GM19438 (cell line): Measurements from ENCODE around the gene ANK3.
A peak's percentile ranks its signal among the peaks of the same experiment; 100 is the strongest.

Source experiments
- ATAC-seq: cut with Tn5 transposase; IDR thresholded peaks from one replicate; pipeline ENCODE4 v1.9.1; 2021; ENCODE audit warnings: low read depth; ENCODE audit not compliant: unreplicated experiment

ANK3 gene

DNA sequence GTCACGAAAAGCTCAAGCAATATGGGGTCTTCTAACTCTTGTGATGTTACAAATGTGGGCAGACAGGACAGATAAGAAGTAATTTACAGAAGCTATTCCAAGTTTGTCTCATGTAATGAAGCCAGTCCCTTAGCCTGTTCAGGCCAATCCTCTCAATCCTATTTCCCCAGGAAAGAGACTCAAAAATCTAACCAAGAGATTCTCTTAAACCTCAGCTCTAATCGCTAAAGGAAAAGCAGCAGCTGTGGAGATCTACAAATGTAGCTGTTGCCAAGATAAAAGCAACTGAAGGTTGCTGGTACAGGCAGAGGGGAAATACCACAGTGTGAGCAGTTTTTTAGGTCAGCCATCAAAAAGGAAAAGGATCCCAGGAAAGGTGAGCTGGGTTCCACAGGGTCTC, 39.3 kb downstream of the ANK3 start:
- ATAC-seq: no peak

GRCh38 chr10:60349426-60349825, 40.2 kb downstream of the ANK3 start:
- no peak for ATAC-seq

GRCh38 chr10:60348982-60349381, 40.7 kb downstream of the ANK3 start:
- ATAC-seq: no peak

- ATAC-seq: no peak
These were observed 42.4 kb downstream of the ANK3 start for GRCh38 chr10:60347270-60347669.

DNA sequence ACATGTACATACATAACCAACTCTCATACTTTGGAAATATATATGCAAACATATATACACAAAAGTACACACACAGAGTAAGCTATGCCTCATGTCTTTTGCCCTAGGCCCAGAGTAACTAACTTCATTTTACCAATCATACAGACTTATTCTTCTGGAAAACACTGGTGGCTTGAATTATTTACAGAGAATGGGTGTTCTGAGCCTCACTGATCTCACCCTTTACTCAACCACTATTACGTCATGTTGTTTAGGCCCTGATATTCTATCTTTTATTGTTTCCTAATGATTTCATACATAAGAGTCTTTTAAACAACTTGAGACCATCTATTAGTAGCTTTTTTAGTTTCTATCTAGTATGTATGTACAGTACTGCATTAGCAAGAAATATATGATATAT, 43.0 kb downstream of the ANK3 start:
- no peak for ATAC-seq

- ATAC-seq: no peak
These were observed 46.4 kb downstream of the ANK3 start for GRCh38 chr10:60343254-60343653.

GRCh38 chr10:60341969-60342368, 47.7 kb downstream of the ANK3 start:
- no peak for ATAC-seq

DNA sequence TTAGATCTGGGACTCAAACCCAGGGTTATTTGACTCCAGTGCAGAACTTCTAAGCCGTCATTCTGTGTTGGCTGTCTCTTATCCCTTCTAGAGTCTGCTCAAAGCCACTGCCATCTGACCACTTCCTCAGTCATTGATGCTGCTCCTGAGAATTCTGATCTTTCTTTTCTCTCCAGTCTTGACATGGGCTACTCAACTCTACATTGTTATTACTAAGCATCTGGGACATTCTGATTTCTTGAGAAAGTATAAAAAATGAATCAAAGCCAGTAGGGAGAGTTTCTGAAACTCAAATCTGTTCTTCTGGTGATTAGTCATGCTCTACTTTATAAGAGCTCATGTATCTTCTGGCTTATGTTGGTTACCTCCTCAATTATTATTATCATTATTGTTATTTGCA, 48.7 kb downstream of the ANK3 start:
- ATAC-seq: no peak

DNA sequence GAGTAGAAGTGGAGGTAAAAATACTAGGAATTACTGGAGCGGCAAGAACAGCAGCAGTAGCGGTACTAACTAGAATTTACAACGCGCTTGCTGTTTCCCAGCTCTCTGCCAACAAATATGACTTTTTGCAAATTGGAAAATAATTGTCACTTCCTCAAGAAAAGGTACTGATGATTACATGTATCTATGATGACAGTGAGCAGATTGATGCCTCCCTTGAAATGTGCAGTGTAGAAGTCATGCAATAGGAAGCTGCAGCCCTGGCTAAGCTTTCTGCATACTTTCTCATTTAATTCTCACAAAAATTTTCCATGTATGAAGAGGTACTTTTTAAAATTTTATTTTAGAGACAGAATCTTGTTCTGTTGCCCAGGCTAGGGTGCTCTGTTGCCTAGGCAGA, 49.9 kb downstream of the ANK3 start:
- no peak for ATAC-seq

DNA sequence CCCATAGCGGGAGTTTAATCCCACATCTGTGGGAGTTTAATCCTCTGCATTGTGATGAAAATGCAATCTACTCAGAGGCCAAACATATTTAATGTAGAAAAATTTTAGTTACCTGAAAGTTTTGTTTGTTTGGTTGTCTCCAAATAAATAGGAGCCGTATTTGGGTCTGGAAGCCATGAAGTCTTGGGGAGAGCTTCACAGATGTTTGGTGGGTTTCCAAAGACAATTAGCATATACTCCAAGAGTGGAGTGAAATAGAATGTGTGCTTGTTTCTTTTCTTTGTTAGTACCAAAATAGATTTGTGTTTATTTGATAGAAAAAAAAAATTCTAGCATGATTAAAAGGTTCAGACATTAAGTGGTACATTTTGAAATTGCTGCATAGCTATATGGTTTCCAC, 50.9 kb downstream of the ANK3 start:
- no peak for ATAC-seq

DNA sequence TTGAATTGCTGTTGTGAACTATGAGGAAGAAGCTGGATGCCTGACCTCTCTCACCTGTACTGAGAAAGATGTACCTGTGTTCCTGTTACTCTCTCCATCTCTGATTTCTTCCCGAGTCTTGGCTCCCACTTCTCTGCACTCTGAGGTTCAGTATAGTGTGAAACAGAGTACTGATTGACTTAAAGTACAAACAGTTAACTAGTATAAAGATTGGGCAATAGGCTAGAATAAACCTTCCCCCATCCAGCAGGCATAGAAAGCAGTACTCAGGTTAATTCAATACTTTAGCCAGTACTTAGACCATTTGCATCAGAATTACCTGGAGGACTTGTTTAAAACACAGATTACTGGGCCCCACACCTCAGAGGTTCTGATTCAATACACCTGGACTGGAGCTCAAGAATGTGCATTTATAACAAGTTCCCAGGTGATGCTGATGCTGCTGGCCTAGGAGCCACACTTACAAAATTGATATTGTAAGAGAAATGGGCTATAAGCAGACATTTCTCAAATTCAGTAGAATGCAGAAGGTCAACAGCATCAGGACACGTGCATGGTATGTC, 51.6 kb downstream of the ANK3 start:
- ATAC-seq: no peak

DNA sequence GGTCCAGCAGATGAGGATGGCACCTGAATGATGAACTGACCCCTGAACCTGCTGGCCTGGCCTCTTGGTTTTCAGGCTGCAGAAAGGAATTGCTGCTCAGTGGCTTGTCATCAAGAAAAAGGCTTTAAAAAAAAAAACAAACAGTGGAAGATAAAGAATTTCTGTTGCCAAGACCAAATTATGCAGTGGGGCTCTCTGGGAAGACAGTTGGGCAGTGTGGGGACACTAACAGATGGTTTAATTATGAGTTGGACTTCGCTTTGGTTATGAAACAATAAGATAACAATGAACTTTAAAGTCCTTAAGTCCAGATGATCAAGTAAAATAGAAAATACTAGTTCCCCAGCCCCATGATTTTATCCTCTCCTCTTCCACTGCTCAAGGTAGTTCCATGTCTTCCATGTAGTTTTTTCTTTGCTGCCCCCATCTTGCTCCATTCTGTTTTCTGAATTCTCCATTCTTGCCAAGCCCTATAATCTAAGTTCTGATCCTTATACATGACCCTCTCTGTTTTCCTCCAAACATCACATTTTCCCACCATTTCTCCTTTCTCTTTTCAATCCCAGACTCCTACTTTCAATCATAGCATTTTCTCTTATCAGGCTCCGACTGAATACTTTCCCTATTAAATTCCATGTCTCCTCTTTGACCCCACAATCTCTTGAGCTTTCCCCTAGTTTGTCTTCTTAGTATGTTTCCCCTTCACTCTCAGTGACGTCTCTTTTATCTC, 52.6 kb downstream of the ANK3 start:
- no peak for ATAC-seq

DNA sequence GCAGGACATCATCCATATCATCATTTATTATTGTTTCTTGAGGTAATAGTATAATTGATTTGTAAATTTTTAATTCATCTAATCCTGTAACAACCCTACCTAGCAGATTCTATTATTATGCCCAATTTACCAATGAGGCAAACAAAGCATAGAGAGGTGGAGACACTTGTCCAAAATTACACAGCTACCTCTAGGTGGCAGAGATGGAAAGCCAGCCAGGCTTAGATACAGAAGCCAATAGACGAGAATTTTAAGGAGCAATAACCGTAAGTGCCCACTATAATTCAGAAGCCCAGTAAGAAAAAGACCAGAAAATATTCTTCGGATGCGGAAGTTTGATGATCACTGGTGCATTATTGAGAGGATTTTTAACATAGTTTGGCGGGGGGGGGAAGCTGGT, 54.0 kb downstream of the ANK3 start:
- ATAC-seq: peak; percentile 66

GRCh38 chr10:60334991-60335390, 54.7 kb downstream of the ANK3 start:
- ATAC-seq: no peak

DNA sequence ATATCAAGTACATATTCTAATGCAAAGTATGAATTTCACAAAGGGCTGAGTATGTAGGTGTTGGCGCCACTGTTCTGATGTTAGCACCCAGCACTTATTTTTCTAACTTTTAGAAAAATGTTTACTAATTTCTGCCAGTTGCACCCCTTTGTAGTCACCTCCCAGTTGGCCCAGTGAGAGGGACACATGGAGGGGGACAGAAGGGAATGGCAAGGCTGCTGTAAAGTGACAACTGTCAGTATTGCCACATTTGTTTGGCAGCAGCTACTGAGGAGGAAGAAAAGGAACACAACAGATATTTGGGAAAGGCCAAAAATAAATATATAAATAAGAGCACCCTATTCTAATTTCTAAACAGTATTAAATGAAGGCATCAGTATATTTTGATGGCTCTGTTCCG, 57.3 kb downstream of the ANK3 start:
- no peak for ATAC-seq

- ATAC-seq: no peak
These were observed 57.8 kb downstream of the ANK3 start for GRCh38 chr10:60331886-60332285.

DNA sequence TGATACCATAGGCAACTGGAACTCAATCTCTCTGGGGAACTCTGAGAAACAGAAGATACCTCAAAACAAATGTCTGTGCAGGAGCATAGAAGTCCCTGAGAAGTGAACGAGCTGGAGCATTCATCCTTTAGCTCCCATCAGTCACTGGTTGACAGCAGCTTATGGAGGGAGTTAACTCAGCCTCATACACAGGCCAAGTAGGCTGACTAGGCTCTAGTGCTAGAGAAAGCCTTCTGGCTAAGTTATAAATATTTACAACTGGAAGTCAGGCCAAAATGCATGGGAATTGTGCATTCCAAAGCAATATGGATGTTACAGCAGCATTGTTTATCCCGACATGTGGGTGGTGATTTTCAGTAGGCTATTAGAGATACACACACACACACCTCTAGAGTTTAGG, 66.5 kb downstream of the ANK3 start:
- ATAC-seq: no peak

DNA sequence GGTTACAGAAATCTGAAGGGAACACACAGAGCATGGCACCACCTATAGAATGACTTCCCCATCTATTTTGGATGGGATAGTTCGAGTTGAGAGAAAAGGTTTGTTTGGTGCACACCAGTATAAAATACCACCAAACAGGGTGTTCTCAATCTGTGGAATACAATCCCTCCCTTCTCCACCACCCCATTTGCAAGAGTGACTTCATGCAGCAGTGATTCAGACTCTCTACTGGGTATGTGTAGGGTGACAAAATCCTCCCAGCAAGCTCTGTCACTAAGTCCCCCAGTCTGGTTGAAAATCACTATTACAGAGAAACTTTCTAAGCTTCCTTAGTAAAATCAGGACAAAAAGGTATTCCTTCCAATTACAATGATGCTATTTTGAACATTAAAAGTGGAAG, 69.0 kb downstream of the ANK3 start:
- ATAC-seq: no peak

- no peak for ATAC-seq
These were observed 73.6 kb downstream of the ANK3 start for GRCh38 chr10:60316029-60316428.

- ATAC-seq: no peak
These were observed 74.4 kb downstream of the ANK3 start for GRCh38 chr10:60315311-60315710.

DNA sequence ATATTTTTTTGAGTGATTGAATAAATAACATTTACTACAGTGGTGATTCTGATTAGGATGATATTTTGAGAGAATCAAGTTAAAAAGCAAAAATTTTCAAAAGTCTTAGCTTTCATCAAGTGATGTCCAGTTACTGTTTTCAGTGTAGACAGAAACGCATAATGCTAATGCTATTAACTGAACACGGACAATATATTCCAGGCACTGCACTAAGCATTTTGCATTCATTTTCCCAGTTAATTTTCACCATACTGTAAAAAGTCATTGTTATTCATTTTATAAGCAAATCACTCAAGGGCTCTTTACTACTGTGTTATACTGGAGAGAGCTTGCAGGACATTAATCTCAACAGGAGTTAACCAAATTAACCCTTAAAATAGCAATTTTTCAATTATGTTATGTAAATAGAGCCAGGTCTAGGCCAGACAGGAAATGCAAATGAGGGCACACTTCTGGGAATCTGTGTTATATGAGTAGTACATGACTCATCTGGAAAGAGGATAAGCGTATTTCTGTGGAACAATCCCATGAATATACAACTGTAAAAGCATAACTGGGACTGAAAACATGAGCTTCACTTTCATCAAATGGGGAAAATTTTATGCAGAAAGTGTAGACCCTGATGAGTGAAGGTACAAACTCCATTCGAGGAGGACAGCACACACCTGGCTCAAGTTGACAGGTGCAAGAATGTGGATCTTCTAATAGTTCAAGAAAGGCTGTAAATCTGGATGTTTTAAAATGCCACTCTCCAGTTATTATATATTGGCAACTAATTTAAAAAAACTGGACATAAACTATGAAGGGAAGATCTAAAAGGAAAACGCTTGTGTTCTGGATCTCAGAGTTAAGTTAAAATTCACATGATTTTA, 75.4 kb downstream of the ANK3 start:
- ATAC-seq: no peak

- ATAC-seq: no peak
These were observed 76.1 kb downstream of the ANK3 start for GRCh38 chr10:60313589-60313952.
